Upper lobe of left lung (tissue), 6 donors: ENCODE results near the gene SERPINE1. TPM values are rescaled to one million over a fixed set of nuclear protein-coding genes. Genes with fewer than 3 reads are reported as not detected.

Experiments used
- ATAC-seq, 2 donors: fragments of 200-7000 bp; cut with Tn5 transposase; one replicate each; pipeline ENCODE4 v1.9.1; 2022; ENCODE audit warnings: mild to moderate bottlenecking in 2 of 2, moderate library complexity in 2 of 2; ENCODE audit not compliant: low FRiP score in 2 of 2
- DNase-seq, 2 donors: peaks; one replicate each; pipeline ENCODE4 v3.0.0-alpha.2; 2019 to 2020
- H3K27ac ChIP-seq, 4 donors: fragments of 200-600 bp; sonication (generic); one replicate each; pipeline ENCODE4 v1.5.1; 2016 to 2019
- H3K27me3 ChIP-seq, 4 donors: fragments of 200-600 bp; sonication (generic); one replicate each; pipeline ENCODE4 v1.5.1; 2017 to 2019
- H3K36me3 ChIP-seq, 4 donors: fragments of 200-600 bp; sonication (generic); one replicate each; pipeline ENCODE4 v1.5.1; 2016 to 2019
- H3K4me1 ChIP-seq, 4 donors: fragments of 200-600 bp; sonication (generic); one replicate each; pipeline ENCODE4 v1.5.1; 2018 to 2019
- H3K4me3 ChIP-seq, 4 donors: fragments of 200-600 bp; sonication (generic); one replicate each; pipeline ENCODE4 v1.5.1; 2017 to 2019; ENCODE audit warnings: mild to moderate bottlenecking in 2 of 4, moderate library complexity in 1 of 4
- H3K9me3 ChIP-seq, 4 donors: fragments of 200-600 bp; sonication (generic); one replicate each; pipeline ENCODE4 v1.5.1; 2018 to 2019
- CTCF ChIP-seq, 6 experiments: fragments of 450-650 bp in 4 of 6; fragments of 200-600 bp in 2 of 6; sonication (generic) in 2 of 6; IDR thresholded peaks; one replicate each; pipeline ENCODE4 v1.5.1; 2016 to 2019; ENCODE audit warnings: antibody characterized with exemption in 6 of 6
- EP300 ChIP-seq, 4 donors: sonication (generic); formaldehyde crosslinking; IDR thresholded peaks; one replicate each; pipeline ENCODE4 v1.5.1; 2017; ENCODE audit warnings: antibody characterized with exemption in 4 of 4, control low read depth in 2 of 4
- POLR2A ChIP-seq, 4 donors: fragments of 450-650 bp; IDR thresholded peaks; one replicate each; pipeline ENCODE4 v1.5.1; 2016 to 2017; ENCODE audit warnings: antibody characterized with exemption in 4 of 4, mild to moderate bottlenecking in 2 of 4
- POLR2AphosphoS5 ChIP-seq, 2 donors: sonication (generic); formaldehyde crosslinking; IDR thresholded peaks; one replicate each; pipeline ENCODE4 v1.5.1; 2017; ENCODE audit warnings: antibody characterized with exemption in 2 of 2
- WGBS, 2 donors: methylation state at CpG; one replicate each; pipeline ENCODE4 v1.1.5; 2017 to 2018; 5-methylcytosine and 5-hydroxymethylcytosine counted together
- total RNA-seq, 6 donors: library from RNA; depleted of rRNA in 4 of 6; stranded (reverse); fragments of >200 nt in 4 of 6; gene quantifications; one replicate each; pipeline versions ENCODE4 v1.1.0 to v1.2.1, GENCODE V29; 2016 to 2021
- donor health status: DM: no; HTN: no; CAD: no; lungs with moderate emphysema.
- donor health status: DM: no; HTN: yes; CAD: no; lungs with severe emphysema.

Gene SERPINE1
- total RNA-seq, 6 donors from 2014 or later, result 8.4 to 125 (median 24.0) TPM

DNA sequence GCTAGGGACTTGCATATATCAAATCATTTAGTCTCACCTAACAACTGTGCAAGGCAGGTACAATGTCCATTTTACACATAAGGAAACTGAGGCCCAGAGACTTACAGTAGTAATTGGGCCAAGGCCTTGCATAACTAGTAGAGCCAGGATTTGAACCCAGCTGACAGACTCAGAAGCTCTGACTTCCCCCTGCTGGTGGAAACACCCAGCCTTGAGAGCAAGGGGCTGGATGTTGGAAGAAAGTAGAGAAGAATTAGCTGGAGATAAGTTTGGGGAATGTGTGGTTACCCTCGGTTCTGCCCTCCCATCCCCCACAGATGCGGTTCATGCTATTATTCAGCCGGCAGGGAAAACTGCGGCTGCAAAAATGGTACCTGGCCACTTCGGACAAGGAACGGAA is 29.4 kb downstream of the SERPINE1 start:
- no peak overlapping the region for H3K27ac ChIP-seq
- no peaks in the 10 kb centered on the region for H3K27me3 ChIP-seq
- ATAC-seq (no peak), DNase-seq (no peak)
- H3K9me3 ChIP-seq, result no peaks in the 10 kb centered on the region
- TF ChIP-seq POLR2AphosphoS5 (IDR thresholded peaks at IDR 0.05) (no peak), EP300 (IDR thresholded peaks at IDR 0.05) (no peak), POLR2A (IDR thresholded peaks at IDR 0.05) (no peak), CTCF (IDR thresholded peaks at IDR 0.05) (no peak)
- peaks cover 7 to 21% (median 10%) of the 10 kb centered on the region in 4 donors for H3K4me1 ChIP-seq
- 79 to 83% methylated on average over 6 of the region's 6 CpGs for WGBS, 2 donors
- no peak overlapping the region for H3K4me3 ChIP-seq
- H3K36me3 ChIP-seq, result peaks cover 0 to 44% (median 20%) of the 10 kb centered on the region in 4 donors

DNA sequence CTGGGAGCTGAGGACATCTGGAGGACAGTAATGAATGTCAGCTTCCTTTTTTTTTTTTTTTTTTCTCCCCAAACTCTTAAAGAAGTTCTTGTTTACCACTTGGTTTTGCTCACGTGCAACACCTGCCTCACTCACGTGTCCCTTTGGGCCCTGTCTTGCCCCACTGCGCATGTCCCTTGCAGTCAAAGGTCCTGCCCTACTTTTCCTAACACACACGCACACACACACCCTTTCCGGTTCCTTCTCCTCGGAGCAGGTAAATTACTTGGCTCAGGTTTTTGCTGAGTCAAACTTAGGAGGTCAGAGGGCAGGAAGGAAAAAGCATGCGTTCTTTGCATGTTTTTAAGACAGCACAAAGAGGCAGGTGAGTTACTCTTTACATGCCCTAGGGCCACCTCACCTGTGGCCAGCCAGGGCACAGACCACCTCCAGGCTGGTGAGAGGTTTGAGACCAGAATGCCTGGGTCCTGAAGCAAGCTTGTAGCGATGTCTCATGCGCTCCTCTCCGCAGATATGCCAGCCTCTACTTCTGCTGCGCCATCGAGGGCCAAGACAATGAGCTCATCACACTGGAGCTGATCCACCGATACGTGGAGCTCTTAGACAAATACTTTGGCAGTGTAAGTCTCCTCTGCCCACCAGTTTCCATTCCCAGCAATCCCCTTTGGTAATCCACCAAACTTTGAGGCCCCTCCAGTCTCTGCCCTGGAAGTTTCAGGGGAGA is 30.1 kb downstream of the SERPINE1 start:
- DNase-seq, result no peak
- Histone ChIP-seq H3K4me1 (peaks cover 7 to 21% (median 10%) of the 10 kb centered on the region in 4 donors), H3K27ac (no peak overlapping the region), H3K9me3 (no peaks in the 10 kb centered on the region), H3K27me3 (no peaks in the 10 kb centered on the region), H3K36me3 (peaks cover 0 to 47% (median 20%) of the 10 kb centered on the region in 4 donors), H3K4me3 (no peak overlapping the region)
- TF ChIP-seq EP300 (IDR thresholded peaks at IDR 0.05) (no peak), CTCF (IDR thresholded peaks at IDR 0.05) (no peak), POLR2A (IDR thresholded peaks at IDR 0.05) (no peak), POLR2AphosphoS5 (IDR thresholded peaks at IDR 0.05) (no peak)
- 91 to 93% methylated on average over 14 of the region's 14 CpGs for WGBS, 2 donors
- ATAC-seq, result no peak

- 79 to 85% methylated on average over 28 to 29 of the region's 31 CpGs for WGBS, 2 donors
- H3K36me3 ChIP-seq, result peaks cover 0 to 47% (median 20%) of the 10 kb centered on the region in 4 donors
- H3K9me3 ChIP-seq, result no peaks in the 10 kb centered on the region
- no peak overlapping the region for H3K27ac ChIP-seq
- TF ChIP-seq POLR2AphosphoS5 (IDR thresholded peaks at IDR 0.05) (no peak), POLR2A (IDR thresholded peaks at IDR 0.05) (no peak), EP300 (IDR thresholded peaks at IDR 0.05) (no peak), CTCF (IDR thresholded peaks at IDR 0.05) (no peak)
- peaks cover 34 to 40% (median 34%) of the 10 kb centered on the region in 4 donors for H3K4me1 ChIP-seq
- DNase-seq (no peak), ATAC-seq (no peak)
- peaks cover 0 to 26% (median 20%) of the 10 kb centered on the region in 4 donors for H3K27me3 ChIP-seq
- no peak overlapping the region for H3K4me3 ChIP-seq
Observed at GRCh38 chr7:101159696-101160674, 33.1 kb downstream of the SERPINE1 start.

DNA sequence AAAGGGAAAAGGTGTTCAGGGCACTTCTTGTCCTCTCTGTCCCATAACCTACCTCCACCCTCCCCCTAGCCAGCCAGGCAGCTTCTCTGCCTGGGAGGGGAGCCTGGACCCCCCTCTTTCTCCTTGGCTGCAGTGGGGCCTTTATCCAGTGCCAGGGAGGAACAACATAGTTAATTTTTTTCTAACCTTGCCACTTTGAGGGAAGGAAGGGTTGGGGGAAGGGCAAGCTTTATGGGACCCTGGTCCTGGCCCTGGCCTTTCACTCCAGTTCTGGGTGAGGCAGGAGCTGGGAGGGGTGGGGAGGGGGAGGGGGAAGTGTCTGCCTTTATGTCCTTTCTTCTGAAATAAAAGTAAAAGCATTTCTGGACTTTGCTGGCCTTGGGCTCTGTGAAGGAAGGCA is 34.0 kb downstream of the SERPINE1 start:
- Histone ChIP-seq H3K4me3 (no peak overlapping the region), H3K4me1 (peaks cover 37 to 40% (median 38%) of the 10 kb centered on the region in 4 donors), H3K9me3 (no peaks in the 10 kb centered on the region), H3K36me3 (peaks cover 0 to 47% (median 20%) of the 10 kb centered on the region in 4 donors), H3K27ac (no peak overlapping the region), H3K27me3 (peaks cover 0 to 33% (median 23%) of the 10 kb centered on the region in 4 donors)
- TF ChIP-seq POLR2AphosphoS5 (IDR thresholded peaks at IDR 0.05) (no peak), CTCF (IDR thresholded peaks at IDR 0.05) (no peak), EP300 (IDR thresholded peaks at IDR 0.05) (no peak), POLR2A (IDR thresholded peaks at IDR 0.05) (no peak)
- ATAC-seq, result no peak
- no peak for DNase-seq
